Cardiac fibroblast (primary cell): ENCODE results near the gene PRKCA.

Experiments
- DNase-seq, 2 donors: peaks; one replicate each; pipeline versions ENCODE4 v3.0.0 to v3.0.0-alpha.2; 2010; ENCODE audit warnings: low read depth in 2 of 2
- H3K4me3 ChIP-seq, 2 donors: replicated peaks in 1 of 2; 1 replicate in 1 of 2; 2 replicates in 1 of 2; pipeline ENCODE4 v1.5.1; 2011; ENCODE audit warnings: low read depth in 2 of 2, low read length in 2 of 2, mild to moderate bottlenecking in 2 of 2, moderate library complexity in 1 of 2
- TF ChIP-seq, protein P1 (sequence below): IDR thresholded peaks from one replicate; pipeline ENCODE4 v1.5.1; 2011; ENCODE audit warnings: low read depth, mild to moderate bottlenecking, low read length, inconsistent platforms

PRKCA gene

DNA sequence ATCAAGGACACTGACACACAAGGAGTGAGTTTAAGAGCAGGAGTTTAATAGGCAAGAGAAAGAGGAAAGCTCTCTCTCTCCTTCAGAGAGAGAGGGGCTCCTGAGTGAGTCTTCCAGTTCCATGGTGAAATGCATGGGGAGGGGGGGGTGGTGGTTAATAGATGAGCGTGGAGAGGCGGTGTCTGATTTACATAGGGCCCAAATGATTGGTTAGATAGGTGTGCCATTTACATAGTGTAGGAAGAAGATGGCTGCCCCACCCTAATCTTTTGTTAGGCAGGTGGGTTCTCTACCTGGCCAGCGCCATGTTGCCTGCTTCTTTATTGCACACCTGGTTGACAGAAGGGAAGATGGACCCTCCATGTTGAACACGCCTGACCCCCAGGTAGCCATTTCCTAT is 282.5 kb downstream of the PRKCA start:
- TF ChIP-seq, protein P1, sequence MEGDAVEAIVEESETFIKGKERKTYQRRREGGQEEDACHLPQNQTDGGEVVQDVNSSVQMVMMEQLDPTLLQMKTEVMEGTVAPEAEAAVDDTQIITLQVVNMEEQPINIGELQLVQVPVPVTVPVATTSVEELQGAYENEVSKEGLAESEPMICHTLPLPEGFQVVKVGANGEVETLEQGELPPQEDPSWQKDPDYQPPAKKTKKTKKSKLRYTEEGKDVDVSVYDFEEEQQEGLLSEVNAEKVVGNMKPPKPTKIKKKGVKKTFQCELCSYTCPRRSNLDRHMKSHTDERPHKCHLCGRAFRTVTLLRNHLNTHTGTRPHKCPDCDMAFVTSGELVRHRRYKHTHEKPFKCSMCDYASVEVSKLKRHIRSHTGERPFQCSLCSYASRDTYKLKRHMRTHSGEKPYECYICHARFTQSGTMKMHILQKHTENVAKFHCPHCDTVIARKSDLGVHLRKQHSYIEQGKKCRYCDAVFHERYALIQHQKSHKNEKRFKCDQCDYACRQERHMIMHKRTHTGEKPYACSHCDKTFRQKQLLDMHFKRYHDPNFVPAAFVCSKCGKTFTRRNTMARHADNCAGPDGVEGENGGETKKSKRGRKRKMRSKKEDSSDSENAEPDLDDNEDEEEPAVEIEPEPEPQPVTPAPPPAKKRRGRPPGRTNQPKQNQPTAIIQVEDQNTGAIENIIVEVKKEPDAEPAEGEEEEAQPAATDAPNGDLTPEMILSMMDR, result no peak
- no peak for DNase-seq
- no peak overlapping the region for H3K4me3 ChIP-seq

DNA sequence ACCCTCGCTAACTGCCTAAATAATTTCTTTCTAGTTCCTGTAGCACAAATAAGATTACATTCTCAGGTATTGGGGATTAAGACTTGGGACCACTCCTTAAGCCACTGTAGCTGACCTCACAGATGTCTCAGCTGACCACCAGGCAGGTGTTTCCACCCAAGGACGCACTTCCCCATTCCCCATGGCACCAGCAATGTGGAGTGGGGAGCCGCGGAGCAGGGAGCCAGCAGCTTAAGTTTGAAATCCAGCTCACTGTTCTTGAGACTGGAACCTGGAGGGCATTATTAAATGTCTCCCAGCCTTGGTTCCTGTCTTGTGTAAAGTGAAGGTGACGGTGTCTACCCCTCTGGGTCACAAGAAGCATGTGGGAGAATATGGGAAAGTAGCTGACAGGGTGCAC is 283.1 kb downstream of the PRKCA start:
- TF ChIP-seq, protein P1, result no peak
- H3K4me3 ChIP-seq, result no peak overlapping the region
- DNase-seq, result no peak

DNA sequence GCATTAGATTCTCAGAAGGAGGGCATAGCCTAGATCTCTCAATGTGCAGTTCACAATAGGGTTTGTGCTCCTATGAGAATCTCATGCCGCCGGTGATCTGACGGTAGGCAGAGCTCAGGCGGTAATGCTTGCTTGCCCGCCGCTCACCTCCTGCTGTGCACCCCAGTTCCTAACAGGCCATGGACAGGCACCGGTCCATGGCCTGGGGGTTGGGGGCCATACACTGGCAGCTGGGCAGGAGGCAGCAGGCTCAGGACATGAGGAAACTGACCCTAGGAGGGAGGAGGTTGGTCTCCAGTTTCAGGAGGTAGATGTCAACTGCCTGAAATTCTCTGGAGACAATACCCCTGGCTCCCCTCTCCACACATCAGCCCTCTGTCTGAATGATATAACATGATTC is 287.5 kb downstream of the PRKCA start:
- no peak overlapping the region for H3K4me3 ChIP-seq
- no peak for DNase-seq
- TF ChIP-seq, protein P1, result no peak

DNA sequence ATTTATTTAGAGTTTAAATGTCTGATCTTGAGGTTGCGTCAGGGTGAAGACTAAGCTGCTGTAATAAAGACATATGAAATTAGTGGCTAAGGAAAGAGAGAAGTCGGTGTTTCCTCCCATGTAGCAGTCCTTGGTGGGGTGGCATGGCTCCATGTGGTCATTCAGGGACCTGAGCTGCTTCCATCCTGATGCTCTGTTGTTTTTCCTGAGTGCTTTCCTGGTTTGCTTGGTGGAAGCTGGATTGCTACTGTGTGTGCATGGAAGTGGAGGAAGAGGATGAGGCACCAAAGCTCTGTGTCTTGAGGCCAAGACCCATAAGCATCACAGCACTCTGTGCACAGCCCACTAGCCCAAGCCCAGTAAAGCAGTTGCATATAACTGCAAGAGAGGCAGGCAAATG is 290.7 kb downstream of the PRKCA start:
- H3K4me3 ChIP-seq, result no peak overlapping the region
- TF ChIP-seq, protein P1, result no peak
- DNase-seq, result no peak

DNA sequence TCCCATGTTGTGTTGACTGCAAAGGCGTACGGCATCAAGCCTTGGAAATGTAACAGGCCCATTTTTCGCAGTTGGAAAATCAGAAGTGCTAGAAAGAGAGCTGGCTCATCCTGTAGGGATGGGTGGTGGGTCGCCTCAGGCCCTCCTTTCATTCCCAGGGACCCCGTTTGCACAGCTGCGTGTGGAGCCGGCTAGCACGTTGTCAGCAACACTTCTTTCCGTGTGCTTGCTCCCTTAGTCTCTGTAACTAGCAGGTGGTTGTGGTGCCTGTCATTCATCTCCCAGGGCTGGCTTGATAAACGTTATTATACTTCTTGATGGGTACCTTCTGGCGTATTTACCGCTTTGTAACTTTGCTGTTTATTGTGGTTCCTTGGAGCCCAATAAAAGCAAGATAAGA is 293.5 kb downstream of the PRKCA start:
- H3K4me3 ChIP-seq, result no peak overlapping the region
- DNase-seq, result no peak

DNA sequence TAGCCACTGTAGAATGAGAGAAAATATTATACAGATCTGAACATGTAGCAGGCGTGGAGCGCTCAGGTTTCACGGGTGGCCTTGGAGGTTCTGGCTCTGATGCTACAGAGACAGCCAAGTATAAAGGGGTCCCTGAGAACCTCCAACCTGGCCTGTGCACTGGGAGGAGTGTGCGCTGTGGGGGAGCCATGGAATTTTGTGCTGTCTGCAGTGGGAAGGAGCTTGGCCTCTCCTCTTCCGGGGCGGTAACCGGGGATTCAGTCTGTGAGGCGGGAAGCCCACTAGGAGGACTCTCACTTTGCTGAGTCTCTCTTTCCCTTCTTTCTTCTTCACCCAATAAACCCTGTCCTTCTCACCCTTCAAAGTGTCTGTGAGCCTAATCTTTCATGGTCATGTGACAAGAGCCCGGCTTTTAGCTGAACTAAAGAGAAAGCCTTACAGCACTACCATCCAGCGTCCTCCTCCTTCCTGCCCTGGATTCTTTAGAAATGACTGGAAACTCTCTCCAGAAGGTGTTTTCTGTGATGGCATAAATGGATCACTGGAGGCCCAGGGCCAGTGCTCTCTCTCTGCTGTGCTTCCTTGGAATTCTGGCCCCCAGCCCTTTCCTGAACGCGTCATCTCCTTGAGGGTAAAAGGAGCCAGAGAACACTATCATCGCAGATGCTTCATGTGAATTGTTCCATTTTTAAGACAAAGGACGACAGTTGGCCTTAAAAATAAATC is 300.4 kb downstream of the PRKCA start:
- peak; percentile 80 for DNase-seq

More for the DNA sequence above, 293.5 kb downstream of the PRKCA start:
- TF ChIP-seq, protein P1, result no peak

More for the DNA sequence above, 300.4 kb downstream of the PRKCA start:
- H3K4me3 ChIP-seq, result peak overlapping the region in 1 of 2 donors; percentile 21
- TF ChIP-seq, protein P1, result no peak
